Gastroesophageal sphincter (tissue), 4 donors: ENCODE results near the gene LYG1. TPM values are rescaled to one million over a fixed set of nuclear protein-coding genes. Genes with fewer than 3 reads are reported as not detected.
"Not testable (repeated sequence)": the region's sequence is repeated elsewhere in the genome, so short reads cannot be mapped to it uniquely, and the experiment has no call there.

Experiments
- ATAC-seq: fragments of 150-250 bp; one replicate; pipeline ENCODE4 v1.9.1; 2016; ENCODE audit warnings: mild to moderate bottlenecking, moderate library complexity
- H3K27ac ChIP-seq, 4 donors: fragments of 200-600 bp; sonication (generic) in 3 of 4; 1 replicate in 3 of 4; 2 replicates in 1 of 4; pipeline ENCODE4 v1.5.1; 2016 to 2019
- H3K27me3 ChIP-seq: fragments of 200-600 bp; sonication (generic); one replicate; pipeline ENCODE4 v1.5.1; 2019
- H3K36me3 ChIP-seq, 2 donors: fragments of 200-600 bp; sonication (generic); one replicate each; pipeline ENCODE4 v1.5.1; 2019; ENCODE audit warnings: control low read depth in 1 of 2
- H3K4me1 ChIP-seq, 3 donors: fragments of 200-600 bp; sonication (generic); 1 replicate in 2 of 3; 2 replicates in 1 of 3; pipeline ENCODE4 v1.5.1; 2016 to 2019; ENCODE audit warnings: control low read depth in 2 of 3
- H3K4me3 ChIP-seq, 2 donors: fragments of 200-600 bp; sonication (generic); one replicate each; pipeline ENCODE4 v1.5.1; 2019; ENCODE audit warnings: mild to moderate bottlenecking in 1 of 2, moderate library complexity in 1 of 2
- H3K9me3 ChIP-seq, 3 donors: fragments of 200-600 bp; sonication (generic); one replicate each; pipeline ENCODE4 v1.5.1; 2017 to 2019; ENCODE audit warnings: control low read depth in 2 of 3
- EP300 ChIP-seq: sonication (generic); formaldehyde crosslinking; IDR thresholded peaks from one replicate; pipeline ENCODE4 v1.6.1; 2017; ENCODE audit warnings: antibody characterized with exemption, mild to moderate bottlenecking
- POLR2A ChIP-seq, 2 donors: fragments of 450-650 bp; IDR thresholded peaks; one replicate each; pipeline ENCODE4 v1.6.1; 2017; ENCODE audit warnings: antibody characterized with exemption in 2 of 2, mild to moderate bottlenecking in 2 of 2, moderate library complexity in 1 of 2
- POLR2AphosphoS5 ChIP-seq: sonication (generic); formaldehyde crosslinking; IDR thresholded peaks from one replicate; pipeline ENCODE4 v1.6.1; 2017; ENCODE audit warnings: antibody characterized with exemption
- whole genome bisulfite sequencing, 2 donors: methylation state at CpG; one replicate each; pipeline ENCODE4 v1.1.5; 2018; ENCODE audit warnings: low coverage in 1 of 2; 5-methylcytosine and 5-hydroxymethylcytosine counted together
- total RNA-seq, 4 donors: library from RNA; depleted of rRNA; stranded (reverse); fragments of >200 nt; gene quantifications; one replicate each; pipeline ENCODE4 v1.1.0, GENCODE V29; 2016
- TF ChIP-seq, protein P1 (sequence below), 4 experiments: fragments of 200-600 bp in 2 of 4; fragments of 450-650 bp in 2 of 4; sonication (generic) in 1 of 4; IDR thresholded peaks; one replicate each; pipeline ENCODE4 v1.5.1; 2017 to 2019; ENCODE audit warnings: antibody characterized with exemption in 4 of 4, mild to moderate bottlenecking in 2 of 4, moderate library complexity in 2 of 4

LYG1 gene
- 1 to 10 TPM in 1 of 4 donors, under 1 TPM in 1, not detected in 2; 0.58 to 1.2 TPM for total RNA-seq

DNA sequence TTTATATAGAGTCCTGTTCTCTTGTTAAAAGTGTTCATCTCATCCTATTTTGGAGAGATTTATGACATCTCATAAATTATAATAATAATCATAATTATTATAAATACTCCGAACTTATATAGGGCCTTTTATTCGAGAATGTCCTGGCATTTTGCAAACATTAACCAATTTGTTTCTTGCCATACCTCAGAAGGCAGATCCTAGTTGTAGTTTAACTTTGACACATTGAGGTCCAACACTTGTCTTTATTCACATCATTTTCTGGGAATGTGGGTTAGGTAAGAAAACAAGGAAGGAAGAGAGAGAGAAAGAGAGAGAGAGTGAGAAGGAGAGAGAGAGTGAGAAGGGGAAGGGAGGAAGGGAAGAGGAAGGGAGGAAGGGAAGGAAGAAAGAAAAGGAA, at the start of gene LYG1:
TSS of gene LYG1 (minus strand) at position 101 of the 400 bp plus-strand sequence. CDS start 5,527 bp downstream, outside the sequence.
- not testable (repeated sequence) for ATAC-seq, H3K4me1 ChIP-seq, H3K27me3 ChIP-seq, H3K9me3 ChIP-seq, H3K27ac ChIP-seq, H3K4me3 ChIP-seq
- 83 to 94% methylated on average over 2 of the region's 2 CpGs for WGBS, 2 donors
- H3K36me3 ChIP-seq = peaks cover 0 to 35% of the 10 kb centered on the region in 2 donors

- H3K27me3 ChIP-seq = no peaks in the 10 kb centered on the region
- peaks cover 0 to 4% (median 0%) of the 10 kb centered on the region in 3 donors for H3K4me1 ChIP-seq
- TF ChIP-seq EP300 (no peak), POLR2AphosphoS5 (no peak), POLR2A (IDR thresholded peaks at IDR 0.05) (no peak)
- TF ChIP-seq, protein P1, sequence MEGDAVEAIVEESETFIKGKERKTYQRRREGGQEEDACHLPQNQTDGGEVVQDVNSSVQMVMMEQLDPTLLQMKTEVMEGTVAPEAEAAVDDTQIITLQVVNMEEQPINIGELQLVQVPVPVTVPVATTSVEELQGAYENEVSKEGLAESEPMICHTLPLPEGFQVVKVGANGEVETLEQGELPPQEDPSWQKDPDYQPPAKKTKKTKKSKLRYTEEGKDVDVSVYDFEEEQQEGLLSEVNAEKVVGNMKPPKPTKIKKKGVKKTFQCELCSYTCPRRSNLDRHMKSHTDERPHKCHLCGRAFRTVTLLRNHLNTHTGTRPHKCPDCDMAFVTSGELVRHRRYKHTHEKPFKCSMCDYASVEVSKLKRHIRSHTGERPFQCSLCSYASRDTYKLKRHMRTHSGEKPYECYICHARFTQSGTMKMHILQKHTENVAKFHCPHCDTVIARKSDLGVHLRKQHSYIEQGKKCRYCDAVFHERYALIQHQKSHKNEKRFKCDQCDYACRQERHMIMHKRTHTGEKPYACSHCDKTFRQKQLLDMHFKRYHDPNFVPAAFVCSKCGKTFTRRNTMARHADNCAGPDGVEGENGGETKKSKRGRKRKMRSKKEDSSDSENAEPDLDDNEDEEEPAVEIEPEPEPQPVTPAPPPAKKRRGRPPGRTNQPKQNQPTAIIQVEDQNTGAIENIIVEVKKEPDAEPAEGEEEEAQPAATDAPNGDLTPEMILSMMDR (IDR thresholded peaks at IDR 0.05) = no peak
- H3K4me3 ChIP-seq = no peak overlapping the region
- no peak overlapping the region for H3K27ac ChIP-seq
- H3K36me3 ChIP-seq = no peaks in the 10 kb centered on the region
- no peaks in the 10 kb centered on the region for H3K9me3 ChIP-seq
- ATAC-seq = no peak
Observed at GRCh38 chr2:99350194-99350593, 49.2 kb upstream of the LYG1 start.

DNA sequence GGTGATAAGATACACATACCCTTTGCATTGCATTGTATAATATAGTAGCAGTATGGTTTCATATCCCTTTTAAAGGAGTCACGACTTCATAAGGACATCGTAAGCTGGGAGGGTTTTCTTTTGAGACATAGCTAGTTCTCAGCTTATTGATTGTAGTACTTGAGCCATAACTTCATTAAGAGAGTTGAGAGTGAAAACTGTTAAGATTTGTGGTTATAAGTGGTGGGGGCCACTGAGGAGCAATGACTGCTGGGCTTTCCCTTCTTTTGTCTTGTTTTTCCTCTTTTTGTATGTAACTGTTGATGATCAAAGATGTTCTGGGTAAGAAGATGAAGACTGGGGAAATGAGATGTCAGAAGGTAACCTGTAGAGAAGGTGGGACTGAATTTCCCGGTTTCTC, 47.2 kb upstream of the LYG1 start:
- no peak overlapping the region for H3K4me3 ChIP-seq
- no peaks in the 10 kb centered on the region for H3K27me3 ChIP-seq
- 92 to 97% methylated on average over 3 of the region's 3 CpGs for WGBS, 2 donors
- H3K27ac ChIP-seq = no peak overlapping the region
- H3K4me1 ChIP-seq = peaks cover 0 to 4% (median 0%) of the 10 kb centered on the region in 3 donors
- H3K9me3 ChIP-seq = no peaks in the 10 kb centered on the region
- TF ChIP-seq EP300 (no peak), POLR2A (IDR thresholded peaks at IDR 0.05) (no peak), POLR2AphosphoS5 (no peak)
- TF ChIP-seq, protein P1 (IDR thresholded peaks at IDR 0.05) = no peak
- ATAC-seq = no peak
- H3K36me3 ChIP-seq = no peaks in the 10 kb centered on the region

GRCh38 chr2:99346218-99346617, 45.2 kb upstream of the LYG1 start:
- H3K27ac ChIP-seq = no peak overlapping the region
- ATAC-seq = no peak
- TF ChIP-seq, protein P1 (IDR thresholded peaks at IDR 0.05) = no peak
- TF ChIP-seq EP300 (no peak), POLR2AphosphoS5 (no peak), POLR2A (IDR thresholded peaks at IDR 0.05) (no peak)
- no peaks in the 10 kb centered on the region for H3K36me3 ChIP-seq
- peaks cover 0 to 4% (median 0%) of the 10 kb centered on the region in 3 donors for H3K4me1 ChIP-seq
- no peaks in the 10 kb centered on the region for H3K27me3 ChIP-seq
- H3K9me3 ChIP-seq = no peaks in the 10 kb centered on the region
- H3K4me3 ChIP-seq = no peak overlapping the region

GRCh38 chr2:99345446-99345845, 44.4 kb upstream of the LYG1 start:
- ATAC-seq, H3K4me3 ChIP-seq, H3K36me3 ChIP-seq, H3K9me3 ChIP-seq, H3K27ac ChIP-seq, H3K27me3 ChIP-seq: not testable (repeated sequence)
- WGBS, 2 donors = 96 to 100% methylated on average over 4 to 5 of the region's 7 CpGs
- H3K4me1 ChIP-seq = peaks cover 0 to 10% (median 0%) of the 10 kb centered on the region in 3 donors

- Histone ChIP-seq H3K4me1 (peaks cover 0 to 36% (median 0%) of the 10 kb centered on the region in 3 donors), H3K36me3 (no peaks in the 10 kb centered on the region), H3K27me3 (no peaks in the 10 kb centered on the region), H3K4me3 (no peak overlapping the region), H3K9me3 (no peaks in the 10 kb centered on the region), H3K27ac (no peak overlapping the region)
- no peak for ATAC-seq
- TF ChIP-seq, protein P1 (IDR thresholded peaks at IDR 0.05) = no peak
- TF ChIP-seq POLR2AphosphoS5 (no peak), EP300 (no peak), POLR2A (IDR thresholded peaks at IDR 0.05) (no peak)
- WGBS, 2 donors = 91 to 100% methylated on average over 2 of the region's 2 CpGs
Observed at GRCh38 chr2:99342536-99342935, 41.5 kb upstream of the LYG1 start.
